ENCODE measurements around the gene ABAT. TPM values are rescaled to one million over a fixed set of nuclear protein-coding genes. Genes with fewer than 3 reads are reported as not detected.
"Not testable (repeated sequence)": the region's sequence is repeated elsewhere in the genome, so short reads cannot be mapped to it uniquely, and the experiment has no call there.

The ABAT gene
- total RNA-seq, 6 experiments from 2014 or later, result 0.51 to 1.3 (median 0.59) TPM

GRCh38 chr16:8741636-8742035, 67.2 kb downstream of the ABAT start:
- TF ChIP-seq CTCF (IDR thresholded peaks at IDR 0.05), result no peak
- Mint-ChIP-seq H3K27ac (no peak overlapping the region), H3K27me3 (ENCODE audit: insufficient read depth) (peaks cover 24% of the 10 kb centered on the region), H3K4me3 (no peak overlapping the region), H3K9me3 (no peaks in the 10 kb centered on the region), H3K4me1 (ENCODE audit: low read depth) (no peaks in the 10 kb centered on the region), H3K36me3 (ENCODE audit: low read depth) (no peaks in the 10 kb centered on the region)
- DNase-seq, result no peak

- Mint-ChIP-seq H3K36me3 (ENCODE audit: low read depth) (no peaks in the 10 kb centered on the region), H3K27ac (no peak overlapping the region), H3K4me3 (no peak overlapping the region), H3K27me3 (ENCODE audit: insufficient read depth) (peaks cover 24% of the 10 kb centered on the region), H3K4me1 (ENCODE audit: low read depth) (no peaks in the 10 kb centered on the region), H3K9me3 (no peaks in the 10 kb centered on the region)
- no peak for TF ChIP-seq CTCF (IDR thresholded peaks at IDR 0.05)
- DNase-seq, result no peak
Observed at GRCh38 chr16:8742068-8742467, 67.7 kb downstream of the ABAT start.

- DNase-seq; H3K4me3 Mint-ChIP-seq; H3K27me3 Mint-ChIP-seq (ENCODE audit: insufficient read depth); H3K9me3 Mint-ChIP-seq; H3K36me3 Mint-ChIP-seq (ENCODE audit: low read depth); H3K27ac Mint-ChIP-seq: not testable (repeated sequence)
- peaks cover 10% of the 10 kb centered on the region for H3K4me1 Mint-ChIP-seq (ENCODE audit: low read depth)
Observed at GRCh38 chr16:8748944-8749343, 74.5 kb downstream of the ABAT start.

GRCh38 chr16:8751481-8752311, 77.3 kb downstream of the ABAT start:
- H3K4me1 Mint-ChIP-seq (ENCODE audit: low read depth), result peaks cover 10% of the 10 kb centered on the region
- H3K27ac Mint-ChIP-seq, result no peak overlapping the region
- no peak for TF ChIP-seq CTCF (IDR thresholded peaks at IDR 0.05)
- H3K36me3 Mint-ChIP-seq (ENCODE audit: low read depth), result no peaks in the 10 kb centered on the region
- peak; percentile 25 for DNase-seq
- H3K4me3 Mint-ChIP-seq, result no peak overlapping the region
- no peaks in the 10 kb centered on the region for H3K9me3 Mint-ChIP-seq
- H3K27me3 Mint-ChIP-seq (ENCODE audit: insufficient read depth), result peaks cover 14% of the 10 kb centered on the region

- no peak overlapping the region for H3K27ac Mint-ChIP-seq
- no peaks in the 10 kb centered on the region for H3K9me3 Mint-ChIP-seq
- no peaks in the 10 kb centered on the region for H3K36me3 Mint-ChIP-seq (ENCODE audit: low read depth)
- no peak for TF ChIP-seq CTCF (IDR thresholded peaks at IDR 0.05)
- H3K4me3 Mint-ChIP-seq, result no peak overlapping the region
- peaks cover 18% of the 10 kb centered on the region for H3K27me3 Mint-ChIP-seq (ENCODE audit: insufficient read depth)
- no peak for DNase-seq
- H3K4me1 Mint-ChIP-seq (ENCODE audit: low read depth), result peaks cover 10% of the 10 kb centered on the region
Observed at GRCh38 chr16:8752706-8753105, 78.3 kb downstream of the ABAT start.

- no peak for DNase-seq
- Mint-ChIP-seq H3K36me3 (ENCODE audit: low read depth) (no peaks in the 10 kb centered on the region), H3K4me1 (ENCODE audit: low read depth) (peaks cover 10% of the 10 kb centered on the region), H3K9me3 (no peaks in the 10 kb centered on the region), H3K27me3 (ENCODE audit: insufficient read depth) (peaks cover 21% of the 10 kb centered on the region), H3K4me3 (no peak overlapping the region), H3K27ac (no peak overlapping the region)
- TF ChIP-seq CTCF (IDR thresholded peaks at IDR 0.05), result no peak
Observed at GRCh38 chr16:8753416-8754054, 79.1 kb downstream of the ABAT start.
